Measurements from ENCODE around the gene CHSY3. TPM values are rescaled to one million over a fixed set of nuclear protein-coding genes. Genes with fewer than 3 reads are reported as not detected.

Gene CHSY3
- total and polyA plus RNA-seq, 7 experiments from 2014 or later: not detected

DNA sequence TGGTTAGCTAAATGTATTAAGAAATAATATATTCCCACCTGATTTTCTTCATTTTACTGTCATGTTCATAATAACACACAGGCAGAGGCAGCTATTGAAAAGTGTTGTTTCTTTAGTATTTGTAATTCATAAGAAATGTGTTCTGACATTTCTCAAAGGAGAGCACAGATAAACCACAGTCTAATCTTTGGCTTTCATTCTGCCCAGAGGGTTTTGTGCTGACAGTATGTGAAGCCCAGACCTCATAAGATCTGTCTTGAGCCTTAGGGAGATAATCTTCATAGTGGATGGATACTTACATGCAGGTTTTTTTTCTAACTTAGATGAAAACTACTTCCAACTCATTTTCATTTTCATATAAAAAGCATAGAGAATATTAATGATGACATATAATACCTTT is 206.1 kb downstream of the CHSY3 start:
- Mint-ChIP-seq H3K27ac (no peak overlapping the region), H3K9me3 (no peaks in the 10 kb centered on the region), H3K27me3 (peaks cover 0 to 5% (median 3%) of the 10 kb centered on the region in 5 donors), H3K4me3 (no peak overlapping the region), H3K4me1 (no peaks in the 10 kb centered on the region), H3K36me3 (no peaks in the 10 kb centered on the region)
- intact Hi-C loops (cut with micrococcal nuclease): no loop called here
- ChIA-PET POLR2A (no interaction called here), CTCF (no interaction called here)
- Histone ChIP-seq H3K4me3 (ENCODE audit: low read length) (no peak overlapping the region), H3K27ac (ENCODE audit: low read depth, low read length) (no peak overlapping the region), H3K4me1 (ENCODE audit: control insufficient read depth in 2 of 2, insufficient read depth in 2 of 2, low read length in 2 of 2) (no peaks in the 10 kb centered on the region), H3K36me3 (ENCODE audit: control insufficient read depth in 2 of 3, insufficient read depth in 3 of 3, low read length in 3 of 3) (no peaks in the 10 kb centered on the region), H3K27me3 (ENCODE audit: control insufficient read depth in 2 of 2, insufficient read depth in 2 of 2, low read length in 2 of 2) (no peaks in the 10 kb centered on the region), H3K9me3 (ENCODE audit: control insufficient read depth in 2 of 3, low read length in 3 of 3) (no peaks in the 10 kb centered on the region)
- DNase-seq (no peak), ATAC-seq (no peak)

DNA sequence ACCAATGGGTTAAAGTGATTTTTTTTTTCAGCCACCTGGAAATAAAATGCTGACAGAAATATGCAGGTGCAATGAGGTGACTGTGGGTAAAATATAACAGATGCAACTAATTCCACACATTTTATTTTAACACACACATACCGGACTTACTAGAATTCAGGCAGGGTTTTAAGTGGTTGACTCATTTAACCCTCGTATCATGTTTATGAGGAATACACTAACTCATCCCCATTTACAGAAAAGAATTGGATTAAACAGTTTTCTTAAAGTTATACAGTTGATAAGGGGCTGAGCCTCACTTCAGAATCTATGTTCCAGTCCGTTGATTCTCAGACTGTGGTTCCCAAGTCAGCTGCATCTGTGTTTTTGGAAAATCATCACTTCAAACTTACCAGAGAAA is 207.5 kb downstream of the CHSY3 start:
- CTCF ChIA-PET: no interaction called here
- no peaks in the 10 kb centered on the region for H3K9me3 ChIP-seq (ENCODE audit: control insufficient read depth in 2 of 3, low read length in 3 of 3)
- Mint-ChIP-seq H3K36me3 (no peaks in the 10 kb centered on the region), H3K9me3 (no peaks in the 10 kb centered on the region), H3K27ac (no peak overlapping the region), H3K27me3 (peaks cover 0 to 6% (median 3%) of the 10 kb centered on the region in 5 donors), H3K4me1 (no peaks in the 10 kb centered on the region), H3K4me3 (no peak overlapping the region)
- DNase-seq (no peak), ATAC-seq (no peak)
- H3K27ac ChIP-seq (ENCODE audit: low read depth, low read length): no peak overlapping the region
- no peak overlapping the region for H3K4me3 ChIP-seq (ENCODE audit: low read length)
- H3K4me1 ChIP-seq (ENCODE audit: control insufficient read depth in 2 of 2, insufficient read depth in 2 of 2, low read length in 2 of 2): no peaks in the 10 kb centered on the region
- H3K36me3 ChIP-seq (ENCODE audit: control insufficient read depth in 2 of 3, insufficient read depth in 3 of 3, low read length in 3 of 3): no peaks in the 10 kb centered on the region
- H3K27me3 ChIP-seq (ENCODE audit: control insufficient read depth in 2 of 2, insufficient read depth in 2 of 2, low read length in 2 of 2): no peaks in the 10 kb centered on the region
- intact Hi-C loops (cut with micrococcal nuclease): no loop called here
- POLR2A ChIA-PET: no interaction called here

GRCh38 chr5:130112246-130112645 is 208.0 kb downstream of the CHSY3 start:
- no peaks in the 10 kb centered on the region for H3K36me3 Mint-ChIP-seq
- H3K4me3 Mint-ChIP-seq: no peak overlapping the region
- Histone ChIP-seq H3K4me1 (ENCODE audit: control insufficient read depth in 2 of 2, insufficient read depth in 2 of 2, low read length in 2 of 2) (no peaks in the 10 kb centered on the region), H3K9me3 (ENCODE audit: control insufficient read depth in 2 of 3, low read length in 3 of 3) (no peaks in the 10 kb centered on the region), H3K27me3 (ENCODE audit: control insufficient read depth in 2 of 2, insufficient read depth in 2 of 2, low read length in 2 of 2) (no peaks in the 10 kb centered on the region), H3K27ac (ENCODE audit: low read depth, low read length) (no peak overlapping the region), H3K36me3 (ENCODE audit: control insufficient read depth in 2 of 3, insufficient read depth in 3 of 3, low read length in 3 of 3) (no peaks in the 10 kb centered on the region), H3K4me3 (ENCODE audit: low read length) (no peak overlapping the region)
- ChIA-PET POLR2A (no interaction called here), CTCF (no interaction called here)
- no peaks in the 10 kb centered on the region for H3K9me3 Mint-ChIP-seq
- intact Hi-C loops (cut with micrococcal nuclease): no loop called here
- peaks cover 0 to 9% (median 5%) of the 10 kb centered on the region in 5 donors for H3K27me3 Mint-ChIP-seq
- H3K27ac Mint-ChIP-seq: no peak overlapping the region
- no peak for DNase-seq
- H3K4me1 Mint-ChIP-seq: no peaks in the 10 kb centered on the region
- no peak for ATAC-seq

- H3K9me3 Mint-ChIP-seq: no peaks in the 10 kb centered on the region
These were observed 211.4 kb downstream of the CHSY3 start for GRCh38 chr5:130115686-130116085.

DNA sequence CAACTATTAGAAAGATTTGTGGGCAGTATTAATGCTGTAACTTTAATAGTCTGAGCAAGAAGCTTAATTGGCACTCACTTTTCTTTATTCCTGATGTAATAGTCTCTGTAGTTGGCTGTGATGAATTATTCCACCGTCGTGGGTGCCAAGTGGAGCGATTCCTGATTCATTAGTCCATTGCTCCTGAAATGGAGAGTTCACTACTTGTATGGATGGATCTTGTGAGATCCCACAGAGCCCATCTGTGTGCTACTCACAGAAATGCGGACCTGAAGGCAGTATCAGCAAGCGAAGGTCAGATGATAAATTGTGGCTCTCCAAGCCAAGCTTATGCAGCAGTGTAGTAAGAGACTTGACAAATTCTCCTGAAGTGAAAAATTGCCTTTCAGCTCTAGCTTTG is 212.2 kb downstream of the CHSY3 start:
- Histone ChIP-seq H3K27me3 (ENCODE audit: control insufficient read depth in 2 of 2, insufficient read depth in 2 of 2, low read length in 2 of 2) (no peaks in the 10 kb centered on the region), H3K27ac (ENCODE audit: low read depth, low read length) (no peak overlapping the region), H3K4me3 (ENCODE audit: low read length) (no peak overlapping the region), H3K9me3 (ENCODE audit: control insufficient read depth in 2 of 3, low read length in 3 of 3) (no peaks in the 10 kb centered on the region), H3K4me1 (ENCODE audit: control insufficient read depth in 2 of 2, insufficient read depth in 2 of 2, low read length in 2 of 2) (no peaks in the 10 kb centered on the region), H3K36me3 (ENCODE audit: control insufficient read depth in 2 of 3, insufficient read depth in 3 of 3, low read length in 3 of 3) (no peaks in the 10 kb centered on the region)
- ATAC-seq (no peak), DNase-seq (no peak)
- intact Hi-C loops (cut with micrococcal nuclease): no loop called here
- peaks cover 2 to 22% (median 15%) of the 10 kb centered on the region in 5 donors for H3K27me3 Mint-ChIP-seq
- ChIA-PET CTCF (no interaction called here), POLR2A (no interaction called here)
- no peaks in the 10 kb centered on the region for H3K4me1 Mint-ChIP-seq
- no peak overlapping the region for H3K4me3 Mint-ChIP-seq
- no peak overlapping the region for H3K27ac Mint-ChIP-seq
- no peaks in the 10 kb centered on the region for H3K36me3 Mint-ChIP-seq
- H3K9me3 Mint-ChIP-seq: no peaks in the 10 kb centered on the region

More at GRCh38 chr5:130115686-130116085, 211.4 kb downstream of the CHSY3 start:
- ChIA-PET CTCF (no interaction called here), POLR2A (no interaction called here)
- H3K27me3 Mint-ChIP-seq: peaks cover 2 to 16% (median 12%) of the 10 kb centered on the region in 5 donors
- DNase-seq: no peak
- no peaks in the 10 kb centered on the region for H3K4me1 Mint-ChIP-seq
- no peak overlapping the region for H3K27ac ChIP-seq (ENCODE audit: low read depth, low read length)
- intact Hi-C loops (cut with micrococcal nuclease): no loop called here
- H3K4me3 ChIP-seq (ENCODE audit: low read length): no peak overlapping the region
- no peaks in the 10 kb centered on the region for H3K27me3 ChIP-seq (ENCODE audit: control insufficient read depth in 2 of 2, insufficient read depth in 2 of 2, low read length in 2 of 2)
- no peaks in the 10 kb centered on the region for H3K36me3 ChIP-seq (ENCODE audit: control insufficient read depth in 2 of 3, insufficient read depth in 3 of 3, low read length in 3 of 3)
- H3K36me3 Mint-ChIP-seq: no peaks in the 10 kb centered on the region
- H3K27ac Mint-ChIP-seq: no peak overlapping the region
- no peaks in the 10 kb centered on the region for H3K4me1 ChIP-seq (ENCODE audit: control insufficient read depth in 2 of 2, insufficient read depth in 2 of 2, low read length in 2 of 2)
- no peaks in the 10 kb centered on the region for H3K9me3 ChIP-seq (ENCODE audit: control insufficient read depth in 2 of 3, low read length in 3 of 3)
- no peak overlapping the region for H3K4me3 Mint-ChIP-seq
- ATAC-seq: no peak

- no peaks in the 10 kb centered on the region for H3K36me3 Mint-ChIP-seq
- Histone ChIP-seq H3K27ac (ENCODE audit: low read depth, low read length) (no peak overlapping the region), H3K27me3 (ENCODE audit: control insufficient read depth in 2 of 2, insufficient read depth in 2 of 2, low read length in 2 of 2) (no peaks in the 10 kb centered on the region), H3K4me3 (ENCODE audit: low read length) (no peak overlapping the region), H3K9me3 (ENCODE audit: control insufficient read depth in 2 of 3, low read length in 3 of 3) (no peaks in the 10 kb centered on the region), H3K36me3 (ENCODE audit: control insufficient read depth in 2 of 3, insufficient read depth in 3 of 3, low read length in 3 of 3) (no peaks in the 10 kb centered on the region), H3K4me1 (ENCODE audit: control insufficient read depth in 2 of 2, insufficient read depth in 2 of 2, low read length in 2 of 2) (no peaks in the 10 kb centered on the region)
- peaks cover 2 to 22% (median 15%) of the 10 kb centered on the region in 5 donors for H3K27me3 Mint-ChIP-seq
- H3K4me1 Mint-ChIP-seq: no peaks in the 10 kb centered on the region
- POLR2A ChIA-PET: no interaction called here
- DNase-seq (no peak), ATAC-seq (no peak)
- no peak overlapping the region for H3K27ac Mint-ChIP-seq
- intact Hi-C loops (cut with micrococcal nuclease): no loop called here
- no peaks in the 10 kb centered on the region for H3K9me3 Mint-ChIP-seq
- CTCF ChIA-PET: no interaction called here
- no peak overlapping the region for H3K4me3 Mint-ChIP-seq
These were observed 212.7 kb downstream of the CHSY3 start for GRCh38 chr5:130116972-130117371.

GRCh38 chr5:130126746-130127145 is 222.5 kb downstream of the CHSY3 start:
- DNase-seq (no peak), ATAC-seq (no peak)
- no peaks in the 10 kb centered on the region for H3K4me1 Mint-ChIP-seq
- no peak overlapping the region for H3K27ac Mint-ChIP-seq
- ChIA-PET POLR2A (no interaction called here), CTCF (no interaction called here)
- no peak overlapping the region for H3K4me3 Mint-ChIP-seq
- intact Hi-C loops (cut with micrococcal nuclease): no loop called here
- peaks cover 0 to 20% (median 18%) of the 10 kb centered on the region in 5 donors for H3K27me3 Mint-ChIP-seq
- Histone ChIP-seq H3K4me3 (ENCODE audit: low read length) (no peak overlapping the region), H3K27me3 (ENCODE audit: control insufficient read depth in 2 of 2, insufficient read depth in 2 of 2, low read length in 2 of 2) (peaks cover 0 to 5% of the 10 kb centered on the region in 2 donors), H3K36me3 (ENCODE audit: control insufficient read depth in 2 of 3, insufficient read depth in 3 of 3, low read length in 3 of 3) (no peaks in the 10 kb centered on the region), H3K9me3 (ENCODE audit: control insufficient read depth in 2 of 3, low read length in 3 of 3) (no peaks in the 10 kb centered on the region), H3K4me1 (ENCODE audit: control insufficient read depth in 2 of 2, insufficient read depth in 2 of 2, low read length in 2 of 2) (no peaks in the 10 kb centered on the region), H3K27ac (ENCODE audit: low read depth, low read length) (no peak overlapping the region)
- no peaks in the 10 kb centered on the region for H3K9me3 Mint-ChIP-seq
- no peaks in the 10 kb centered on the region for H3K36me3 Mint-ChIP-seq

Measured in naive thymus-derived CD4-positive, alpha-beta T cell (primary cell).